Stimulated activated CD4-positive, alpha-beta T cell treated with anti-CD3 and anti-CD28 coated beads, TNF-alpha, amount 100 ng/mL, for 24 hours (primary cell): ENCODE data around the gene DNAJC5.
A peak's percentile ranks its signal among the peaks of the same experiment; 100 is the strongest.
"Not testable (repeated sequence)": the region's sequence is repeated elsewhere in the genome, so short reads cannot be mapped to it uniquely, and the experiment has no call there.

Experiments used
- DNase-seq, 3 experiments: peaks; one replicate each; pipeline ENCODE4 v3.0.0-alpha.2; 2020; ENCODE audit warnings: low read depth in 3 of 3

Gene DNAJC5

DNA sequence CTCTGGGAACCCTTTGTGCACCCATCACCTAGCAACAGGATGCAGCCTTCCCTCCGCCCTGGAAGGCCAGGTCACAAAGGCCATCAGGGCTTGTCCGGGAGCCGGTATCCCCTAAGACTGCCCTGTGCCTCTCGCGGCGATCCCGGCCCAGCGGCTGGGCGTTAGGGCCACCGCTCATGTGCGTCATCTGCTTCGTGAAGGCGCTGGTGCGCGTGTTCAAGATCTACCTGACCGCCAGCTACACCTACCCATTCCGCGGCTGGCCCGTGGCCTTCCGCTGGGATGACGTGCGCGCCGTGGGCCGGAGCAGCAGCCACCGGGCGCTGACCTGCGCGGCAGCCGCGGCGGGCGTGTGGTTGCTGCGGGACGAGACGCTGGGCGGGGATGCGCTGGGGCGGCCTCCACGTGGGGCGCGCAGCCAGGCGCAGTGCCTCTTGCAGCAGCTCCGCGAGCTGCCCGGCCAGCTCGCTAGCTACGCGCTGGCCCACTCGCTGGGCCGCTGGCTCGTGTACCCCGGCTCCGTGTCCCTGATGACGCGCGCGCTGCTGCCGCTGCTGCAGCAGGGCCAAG is 33.5 kb upstream of the DNAJC5 start, which contains the start of gene ABHD16B:
TSS of gene ABHD16B (plus strand) at position 134 of the 570 bp plus-strand sequence. CDS start at position 177, 43 bp downstream.
- no peak for DNase-seq

DNA sequence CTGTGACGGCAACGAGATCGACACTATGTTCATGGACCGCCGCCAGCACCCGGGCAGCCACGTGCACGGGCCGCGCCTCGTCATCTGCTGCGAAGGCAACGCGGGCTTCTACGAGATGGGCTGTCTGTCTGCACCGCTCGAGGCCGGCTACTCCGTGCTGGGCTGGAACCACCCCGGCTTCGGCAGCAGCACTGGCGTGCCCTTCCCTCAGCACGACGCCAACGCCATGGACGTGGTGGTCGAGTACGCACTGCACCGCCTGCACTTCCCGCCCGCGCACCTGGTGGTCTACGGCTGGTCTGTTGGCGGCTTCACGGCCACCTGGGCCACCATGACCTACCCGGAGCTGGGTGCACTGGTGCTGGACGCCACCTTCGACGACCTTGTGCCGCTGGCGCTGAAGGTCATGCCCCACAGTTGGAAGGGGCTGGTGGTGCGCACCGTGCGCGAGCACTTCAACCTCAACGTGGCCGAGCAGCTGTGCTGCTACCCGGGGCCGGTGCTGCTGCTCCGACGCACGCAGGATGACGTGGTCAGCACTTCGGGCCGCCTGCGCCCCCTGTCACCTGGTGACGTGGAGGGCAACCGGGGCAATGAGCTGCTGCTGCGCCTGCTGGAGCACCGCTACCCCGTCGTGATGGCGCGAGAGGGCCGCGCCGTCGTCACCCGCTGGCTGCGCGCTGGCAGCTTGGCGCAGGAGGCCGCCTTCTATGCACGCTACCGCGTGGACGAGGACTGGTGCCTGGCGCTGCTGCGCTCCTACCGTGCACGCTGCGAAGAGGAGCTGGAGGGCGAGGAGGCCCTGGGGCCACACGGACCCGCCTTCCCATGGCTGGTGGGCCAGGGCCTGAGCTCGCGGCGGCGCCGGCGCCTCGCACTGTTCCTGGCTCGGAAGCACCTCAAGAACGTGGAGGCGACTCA is 32.7 kb upstream of the DNAJC5 start:
- no peak for DNase-seq

DNA sequence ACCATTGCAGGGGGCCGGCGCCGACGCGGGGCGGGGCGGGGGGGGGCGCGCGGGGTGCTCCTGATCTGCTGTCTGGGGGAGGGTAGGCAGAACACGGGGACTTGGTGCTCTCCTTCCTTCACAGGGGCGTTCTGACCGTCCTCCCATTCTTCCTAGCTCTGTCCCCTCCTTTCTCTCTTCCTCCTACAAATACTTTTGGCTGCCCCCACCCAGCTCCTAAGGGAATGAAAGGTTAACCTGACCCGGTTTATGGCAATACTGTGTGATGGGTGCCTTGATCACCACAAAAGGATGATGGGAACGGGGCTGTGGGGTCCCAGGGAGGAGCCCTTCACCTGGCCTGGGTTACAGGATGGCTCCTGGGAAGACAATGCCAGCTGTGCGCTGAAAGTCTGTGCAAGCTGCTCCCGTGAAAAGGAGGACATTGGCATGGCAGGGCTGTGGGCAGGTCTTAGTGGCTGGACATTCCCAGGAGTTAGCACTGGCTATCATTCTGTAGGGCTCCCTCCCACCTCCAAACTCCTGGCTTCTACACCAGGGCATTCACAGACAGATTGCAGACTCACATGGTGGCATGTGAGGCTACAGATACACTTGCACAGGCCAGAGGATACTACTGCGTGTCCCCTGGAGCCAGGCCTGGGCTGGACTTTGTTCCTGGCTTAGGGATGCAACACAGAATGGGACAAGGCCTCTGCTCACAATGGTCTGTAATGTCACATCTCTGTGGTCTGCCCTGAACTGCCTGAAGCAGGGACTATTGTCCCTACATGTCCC is 31.7 kb upstream of the DNAJC5 start:
- no peak for DNase-seq

GRCh38 chr20:63863798-63864544 is 31.0 kb upstream of the DNAJC5 start:
- DNase-seq: peak; percentile 56 to 79 (median 63)

GRCh38 chr20:63864545-63864977 is 30.4 kb upstream of the DNAJC5 start:
- DNase-seq: peak in 1 of 3 experiments; percentile 26

DNA sequence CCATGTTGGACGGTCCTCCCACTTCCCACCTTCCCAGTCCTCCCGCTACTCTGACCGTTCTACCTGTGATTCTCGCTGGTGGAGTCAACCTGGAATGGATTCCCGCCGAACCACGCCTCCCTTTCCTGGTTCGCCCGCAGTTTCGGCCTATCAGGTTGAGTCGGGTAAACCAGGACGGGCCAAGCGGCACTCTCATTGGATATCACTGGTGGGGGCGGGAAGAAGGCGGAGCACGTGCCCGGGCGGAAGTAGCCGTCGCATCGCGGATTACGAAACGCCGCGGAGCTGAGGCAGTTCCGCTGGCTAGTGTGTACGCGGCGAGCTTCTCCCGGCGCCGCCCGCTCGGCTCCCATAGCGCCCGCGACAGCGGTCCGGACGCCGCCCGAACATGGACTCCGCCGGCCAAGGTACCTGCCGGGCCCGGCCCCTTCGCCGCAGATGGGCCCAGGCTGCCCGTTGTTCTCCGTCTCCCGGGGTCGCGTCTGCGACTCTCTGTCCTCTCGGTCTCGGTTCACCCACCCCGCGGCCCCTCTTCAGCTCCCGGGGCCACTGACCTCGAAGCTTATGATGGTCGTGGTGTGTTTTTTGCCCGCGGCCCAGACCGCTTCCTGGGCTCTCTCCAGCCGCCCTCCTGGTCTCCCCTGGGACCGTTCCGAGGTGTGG is 29.8 kb upstream of the DNAJC5 start, which contains the start of gene TPD52L2:
TSS of gene TPD52L2 (plus strand) at position 293 of the 663 bp plus-strand sequence. CDS start at position 389, 96 bp downstream.
- peak; percentile 96 to 99 (median 97) for DNase-seq

- not testable (repeated sequence) for DNase-seq
Measured at GRCh38 chr20:63867042-63867441, 27.9 kb upstream of the DNAJC5 start.

DNA sequence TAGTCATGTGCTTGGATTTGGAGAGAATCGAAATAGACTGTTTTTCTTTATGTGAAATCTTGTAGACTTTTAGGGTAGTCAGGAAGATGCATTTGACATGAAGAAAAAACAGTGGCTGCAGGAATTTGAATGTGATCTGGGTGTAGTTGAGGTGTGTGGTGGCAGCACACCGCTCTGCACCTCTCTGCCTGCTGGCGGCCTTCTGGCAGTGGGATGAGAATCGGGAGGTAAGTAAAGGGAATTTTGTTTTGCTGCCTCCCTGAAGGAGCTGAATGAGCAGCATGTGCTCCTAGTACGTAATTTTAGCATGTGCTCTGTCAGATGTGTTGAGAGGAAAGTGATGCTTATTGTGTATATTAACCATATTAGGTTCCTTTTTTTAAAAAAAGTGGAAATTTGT is 26.7 kb upstream of the DNAJC5 start:
- no peak for DNase-seq

DNA sequence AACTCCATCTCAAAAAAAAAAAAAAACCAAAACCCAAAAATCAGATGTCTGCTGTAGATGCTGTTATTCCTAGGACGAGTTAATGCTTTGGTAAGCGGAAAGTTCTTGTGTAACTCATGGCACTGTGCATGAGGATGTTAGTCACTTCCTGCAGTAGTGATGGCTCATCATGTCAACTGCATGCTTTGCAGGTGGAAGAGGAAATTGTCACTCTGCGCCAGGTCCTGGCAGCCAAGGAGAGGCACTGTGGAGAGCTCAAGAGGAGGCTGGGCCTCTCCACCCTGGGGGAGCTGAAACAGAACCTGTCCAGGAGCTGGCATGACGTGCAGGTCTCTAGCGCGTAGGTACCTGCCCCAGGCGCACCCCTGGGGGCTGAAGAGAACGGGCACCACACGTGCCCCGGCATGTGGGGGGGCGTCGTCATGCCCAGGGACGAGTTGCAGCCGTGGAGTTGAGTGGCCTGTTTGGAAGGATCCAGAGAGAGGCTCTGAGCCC is 21.4 kb upstream of the DNAJC5 start:
- peak in 2 of 3 experiments; percentile 36 to 55 for DNase-seq

DNA sequence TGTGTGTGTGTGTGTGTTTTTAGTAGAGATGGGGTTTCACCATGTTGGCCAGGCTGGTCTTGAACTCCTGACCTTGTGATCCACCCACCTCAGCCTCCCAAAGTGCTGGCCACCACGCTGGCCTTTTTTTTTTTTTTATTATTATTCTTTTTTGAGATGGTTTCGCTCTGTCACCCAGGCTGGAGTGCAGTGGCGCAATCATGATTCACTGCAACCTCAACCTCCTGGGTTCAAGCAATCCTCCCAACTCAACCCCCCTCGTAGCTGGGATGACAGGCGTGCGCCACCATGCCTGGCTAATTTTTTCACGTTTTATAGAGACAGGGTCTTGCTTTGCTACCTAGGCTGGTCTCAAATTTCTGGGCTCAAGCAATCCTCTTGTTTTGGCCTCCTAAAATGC is 20.7 kb upstream of the DNAJC5 start:
- DNase-seq: not testable (repeated sequence)

GRCh38 chr20:63876489-63877036 is 18.4 kb upstream of the DNAJC5 start:
- no peak for DNase-seq

GRCh38 chr20:63877755-63878470 is 17.0 kb upstream of the DNAJC5 start:
- no peak for DNase-seq

GRCh38 chr20:63878899-63879663 is 15.8 kb upstream of the DNAJC5 start:
- DNase-seq: no peak

GRCh38 chr20:63880901-63881300 is 14.0 kb upstream of the DNAJC5 start:
- not testable (repeated sequence) for DNase-seq

- DNase-seq: no peak
Measured at GRCh38 chr20:63881451-63882226, 13.3 kb upstream of the DNAJC5 start.

DNA sequence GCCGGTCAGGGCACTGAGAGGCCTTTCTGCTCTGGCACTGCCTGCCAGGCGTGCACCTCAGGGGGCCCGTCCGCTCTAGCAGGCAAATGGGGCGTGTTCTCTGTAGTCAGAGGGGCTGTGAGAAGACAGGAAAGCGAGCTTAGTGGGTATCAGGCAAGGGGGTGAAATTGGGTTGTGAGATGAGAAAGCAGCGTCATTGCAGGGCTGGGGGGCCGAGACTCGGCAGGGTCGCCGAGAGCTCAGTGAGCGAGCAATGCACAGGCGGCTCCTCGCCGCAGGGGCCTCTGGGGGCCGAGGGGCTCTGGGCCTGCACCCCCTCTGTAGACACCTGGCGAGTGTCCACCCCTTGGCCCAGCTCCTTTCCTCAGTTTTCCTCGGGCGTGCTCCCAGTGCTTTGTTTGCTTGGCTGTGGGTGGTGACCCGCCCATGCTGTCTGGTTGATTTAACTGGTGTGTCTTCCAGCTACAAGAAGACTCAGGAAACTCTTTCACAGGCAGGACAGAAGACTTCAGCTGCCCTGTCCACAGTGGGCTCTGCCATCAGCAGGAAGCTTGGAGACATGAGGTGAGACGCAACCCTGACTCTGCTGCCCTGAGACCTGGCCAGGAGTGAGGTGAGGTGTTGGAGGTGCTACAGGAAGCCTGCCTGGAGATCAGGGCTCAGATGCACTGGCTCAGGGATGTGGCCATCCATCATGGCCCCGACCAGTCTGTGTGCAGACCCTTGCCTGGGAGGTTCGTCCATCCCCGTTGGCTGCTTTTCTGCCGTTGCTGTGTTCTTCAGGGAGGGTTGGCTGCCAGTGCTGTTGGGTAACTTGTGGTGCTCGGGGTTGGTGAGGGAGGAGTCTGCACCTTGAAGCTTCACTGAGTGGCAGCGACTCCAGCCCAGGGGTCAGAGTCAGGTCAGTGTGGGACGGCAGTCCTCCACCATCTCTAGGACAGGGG is 12.4 kb upstream of the DNAJC5 start:
- DNase-seq: no peak

- no peak for DNase-seq
Measured at GRCh38 chr20:63883201-63883593, 11.7 kb upstream of the DNAJC5 start.
